ENCODE data around the gene TP53I11. TPM values are rescaled to one million over a fixed set of nuclear protein-coding genes. Genes with fewer than 3 reads are reported as not detected.

Gene TP53I11
- total RNA-seq, 1 experiment from 2014 or later: 17.7 TPM

GRCh38 chr11:44931466-44931865, 19.2 kb downstream of the TP53I11 start:
- ChIA-PET CTCF (interaction anchor here (0.5 to 17.4 kb wide), 8 partner anchors 17 to 770 kb away, joined by 3 to 1181 read pairs (median 4); no protein-coding TSS in a partner anchor), POLR2A (interaction anchor here (1.6 to 2.5 kb wide), 2 partner anchors 167 to 172 kb away, joined by 10 to 11 read pairs; no protein-coding TSS in a partner anchor)
- Mint-ChIP-seq H3K9me3 (ENCODE audit: unreplicated experiment) (no peaks in the 10 kb centered on the region), H3K36me3 (ENCODE audit: insufficient read depth, unreplicated experiment) (peaks cover 17% of the 10 kb centered on the region), H3K27ac (ENCODE audit: low read depth, unreplicated experiment) (no peak overlapping the region), H3K4me3 (ENCODE audit: unreplicated experiment) (no peak overlapping the region), H3K4me1 (ENCODE audit: insufficient read depth, unreplicated experiment) (peaks cover 5% of the 10 kb centered on the region), H3K27me3 (ENCODE audit: insufficient read depth, unreplicated experiment) (peaks cover 20% of the 10 kb centered on the region)
- intact Hi-C loops (cut with micrococcal nuclease): no loop called here
- no TSS peak for BruUV-seq (replicated peaks)
- no peak for TF ChIP-seq CTCF (IDR thresholded peaks at IDR 0.05; ENCODE audit: unreplicated experiment)
- no peak for DNase-seq (ENCODE audit: unreplicated experiment)

DNA sequence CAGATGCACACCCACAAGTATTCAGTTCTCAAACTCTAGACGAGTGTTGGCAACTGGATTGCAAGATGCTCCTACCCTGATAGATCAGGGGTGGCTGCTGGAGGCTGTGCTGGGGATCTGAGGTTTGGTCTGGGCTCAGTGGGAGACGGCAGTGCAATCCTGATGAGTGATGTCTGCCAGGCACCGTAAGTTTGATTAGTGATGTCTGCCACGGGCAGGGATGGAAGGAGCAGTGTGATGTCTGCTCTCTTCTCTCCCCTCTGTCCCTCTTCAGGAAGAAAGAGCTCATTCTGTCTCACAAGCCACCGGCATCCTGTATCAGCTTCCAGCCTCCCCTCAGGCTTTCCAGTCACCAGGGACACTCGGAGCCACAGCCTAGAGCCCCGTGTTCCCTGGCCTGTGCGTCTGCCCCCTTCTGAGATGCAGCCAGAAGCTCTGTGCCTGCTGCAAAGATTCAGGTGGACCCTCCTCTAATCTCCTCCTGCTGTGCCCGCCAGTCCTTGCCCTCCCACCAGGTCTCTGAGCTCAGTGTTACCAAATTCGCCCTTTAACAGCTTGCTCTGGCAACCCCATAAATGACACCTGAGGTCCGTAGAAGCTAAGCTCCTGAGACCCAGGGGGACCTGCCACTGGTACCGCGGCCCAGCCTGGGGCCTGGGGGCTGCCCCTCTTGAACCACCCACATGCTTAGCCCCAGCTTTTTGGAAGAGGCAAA, 19.9 kb downstream of the TP53I11 start:
- intact Hi-C loops (cut with micrococcal nuclease): no loop called here
- TF ChIP-seq CTCF (IDR thresholded peaks at IDR 0.05; ENCODE audit: unreplicated experiment): no peak
- Mint-ChIP-seq H3K36me3 (ENCODE audit: insufficient read depth, unreplicated experiment) (peaks cover 17% of the 10 kb centered on the region), H3K9me3 (ENCODE audit: unreplicated experiment) (no peaks in the 10 kb centered on the region), H3K27me3 (ENCODE audit: insufficient read depth, unreplicated experiment) (peaks cover 20% of the 10 kb centered on the region), H3K27ac (ENCODE audit: low read depth, unreplicated experiment) (no peak overlapping the region), H3K4me1 (ENCODE audit: insufficient read depth, unreplicated experiment) (peaks cover 5% of the 10 kb centered on the region), H3K4me3 (ENCODE audit: unreplicated experiment) (no peak overlapping the region)
- CTCF ChIA-PET: interaction anchor here (0.5 to 17.4 kb wide), 10 partner anchors 51 to 1598 kb away, joined by 3 to 1181 read pairs (median 3); no protein-coding TSS in a partner anchor
- BruUV-seq (replicated peaks): no TSS peak
- POLR2A ChIA-PET: interaction anchor here (0.7 to 4.1 kb wide), 4 partner anchors 99 to 173 kb away, joined by 3 to 36 read pairs (median 10); no protein-coding TSS in a partner anchor
- no peak for DNase-seq (ENCODE audit: unreplicated experiment)

DNA sequence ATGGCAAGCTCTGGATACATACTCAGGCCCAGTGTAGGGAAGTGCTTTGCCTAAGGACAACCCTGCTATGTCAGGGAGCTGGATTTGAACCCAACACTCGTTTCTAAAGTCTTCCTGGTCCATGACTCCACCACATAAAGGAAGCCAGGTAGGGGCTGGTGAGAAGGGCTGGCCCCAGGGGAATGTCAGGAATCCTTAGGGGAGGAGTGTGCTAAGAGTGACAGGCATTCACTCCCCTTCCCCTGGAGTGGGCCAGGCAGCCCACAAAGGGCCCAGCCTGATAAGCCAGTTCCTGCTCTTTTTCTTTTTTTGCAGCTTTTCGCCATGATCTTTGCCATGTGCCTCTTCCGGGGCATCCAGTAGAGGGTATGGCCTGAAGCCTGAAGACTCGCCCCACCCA, 21.9 kb downstream of the TP53I11 start:
- intact Hi-C loops (cut with micrococcal nuclease): loop anchor here (5.0 kb wide), 1 partner anchor 403 kb away; no protein-coding TSS in a partner anchor
- peaks cover 13% of the 10 kb centered on the region for H3K36me3 Mint-ChIP-seq (ENCODE audit: insufficient read depth, unreplicated experiment)
- POLR2A ChIA-PET: interaction anchor here (0.6 to 4.1 kb wide), 3 partner anchors 172 to 367 kb away, joined by 3 to 36 read pairs (median 3); no protein-coding TSS in a partner anchor
- no TSS peak for BruUV-seq (replicated peaks)
- no peak overlapping the region for H3K4me3 Mint-ChIP-seq (ENCODE audit: unreplicated experiment)
- no peaks in the 10 kb centered on the region for H3K9me3 Mint-ChIP-seq (ENCODE audit: unreplicated experiment)
- DNase-seq (ENCODE audit: unreplicated experiment): no peak
- H3K27me3 Mint-ChIP-seq (ENCODE audit: insufficient read depth, unreplicated experiment): peaks cover 20% of the 10 kb centered on the region
- CTCF ChIA-PET: interaction anchor here (0.6 to 17.4 kb wide), 16 partner anchors 8 to 634 kb away, joined by 3 to 1181 read pairs (median 4); no protein-coding TSS in a partner anchor
- peaks cover 5% of the 10 kb centered on the region for H3K4me1 Mint-ChIP-seq (ENCODE audit: insufficient read depth, unreplicated experiment)
- no peak overlapping the region for H3K27ac Mint-ChIP-seq (ENCODE audit: low read depth, unreplicated experiment)
- no peak for TF ChIP-seq CTCF (IDR thresholded peaks at IDR 0.05; ENCODE audit: unreplicated experiment)

GRCh38 chr11:44928144-44928543, 22.5 kb downstream of the TP53I11 start:
- Mint-ChIP-seq H3K36me3 (ENCODE audit: insufficient read depth, unreplicated experiment) (peaks cover 12% of the 10 kb centered on the region), H3K4me1 (ENCODE audit: insufficient read depth, unreplicated experiment) (peaks cover 5% of the 10 kb centered on the region), H3K4me3 (ENCODE audit: unreplicated experiment) (no peak overlapping the region), H3K27ac (ENCODE audit: low read depth, unreplicated experiment) (no peak overlapping the region), H3K27me3 (ENCODE audit: insufficient read depth, unreplicated experiment) (peaks cover 25% of the 10 kb centered on the region), H3K9me3 (ENCODE audit: unreplicated experiment) (no peaks in the 10 kb centered on the region)
- ChIA-PET CTCF (interaction anchor here (0.7 to 17.4 kb wide), 24 partner anchors 9 to 410 kb away, joined by 3 to 1181 read pairs (median 5); no protein-coding TSS in a partner anchor), POLR2A (interaction anchor here (0.7 to 4.1 kb wide), 3 partner anchors 173 to 336 kb away, joined by 3 to 36 read pairs (median 3); no protein-coding TSS in a partner anchor)
- no peak for DNase-seq (ENCODE audit: unreplicated experiment)
- TF ChIP-seq CTCF (IDR thresholded peaks at IDR 0.05; ENCODE audit: unreplicated experiment): no peak
- intact Hi-C loops (cut with micrococcal nuclease): loop anchor here (5.0 kb wide), 1 partner anchor 404 kb away; no protein-coding TSS in a partner anchor
- BruUV-seq (replicated peaks): no TSS peak

Data from MCF 10A (cell line).